ENCODE results near the gene NFIB.

NFIB gene

GRCh38 chr9:14096258-14096922, 217.6 kb downstream of the NFIB start:
- peak; percentile 69 for DNase-seq

DNA sequence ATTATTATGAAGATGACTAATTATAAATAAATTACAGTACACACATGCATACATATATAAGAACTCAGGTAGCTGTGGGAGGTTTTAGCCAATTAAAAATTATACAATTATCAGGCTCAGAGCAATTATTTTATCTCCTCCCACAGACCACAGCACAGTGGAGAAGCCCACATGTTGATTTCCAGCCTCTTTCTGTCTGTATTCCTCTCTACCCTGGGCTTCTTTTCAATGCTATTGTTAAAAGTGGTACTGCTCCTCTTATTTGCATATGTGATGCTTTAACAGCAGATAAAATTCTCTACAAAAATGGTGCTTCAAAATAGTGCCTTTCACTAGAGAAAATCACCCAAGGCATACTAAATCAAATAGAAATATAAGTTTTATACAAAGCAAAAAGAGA, 218.7 kb downstream of the NFIB start:
- DNase-seq, result no peak

GRCh38 chr9:14094491-14094890, 219.4 kb downstream of the NFIB start:
- no peak for DNase-seq

GRCh38 chr9:14092344-14092743, 221.6 kb downstream of the NFIB start:
- DNase-seq, result no peak

DNA sequence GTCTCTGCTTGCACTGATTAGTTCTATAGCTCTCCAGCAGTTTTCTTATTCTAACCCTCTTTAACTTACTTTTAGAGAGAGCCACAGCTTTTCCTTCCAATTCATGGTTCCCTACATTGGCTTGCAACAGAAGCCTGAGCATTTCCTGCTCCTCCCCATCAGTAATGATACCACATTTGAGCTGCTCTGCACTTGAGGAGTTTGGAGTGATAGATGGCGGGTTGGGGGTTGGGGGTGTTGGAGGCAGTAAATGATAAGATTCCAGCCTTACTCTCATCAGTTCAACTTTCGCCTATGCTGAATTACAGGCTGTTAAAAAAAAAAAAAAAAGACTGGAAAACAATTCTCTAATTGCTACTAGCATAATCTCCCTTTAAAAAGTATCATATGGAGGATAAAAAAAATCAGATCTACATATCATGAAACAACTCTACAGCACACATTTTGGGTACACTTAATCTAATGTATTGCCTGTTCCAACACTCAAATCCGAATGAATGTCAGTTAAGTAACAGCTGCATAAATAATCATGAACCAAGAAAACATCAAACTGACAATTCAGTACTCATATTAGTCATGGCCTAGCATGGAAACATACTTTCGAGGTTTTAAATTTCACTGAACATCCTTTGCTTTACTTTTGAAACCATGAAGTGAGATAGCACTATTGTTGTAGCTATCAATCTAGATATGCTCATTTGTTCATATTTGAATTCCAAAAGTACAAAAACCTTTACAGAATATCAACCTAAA, 224.7 kb downstream of the NFIB start:
- no peak for DNase-seq

DNA sequence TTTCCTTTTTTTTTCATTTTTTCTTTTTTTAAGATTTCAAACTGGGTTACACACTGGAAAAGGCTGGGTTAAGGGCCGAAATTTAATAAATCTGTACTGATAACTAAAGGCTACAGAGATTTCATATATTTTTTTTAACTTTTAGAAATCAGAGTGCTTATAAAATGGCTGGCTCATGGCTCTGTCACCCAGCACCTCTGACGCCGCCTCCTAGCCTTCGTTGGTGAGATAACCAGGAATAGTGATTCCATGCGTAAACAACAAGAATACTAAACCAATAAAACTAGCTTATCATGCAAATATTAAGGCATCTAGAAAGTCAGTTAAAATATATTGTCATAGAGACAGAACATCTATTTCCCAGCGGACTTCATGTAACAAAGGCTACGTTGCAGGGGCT, 226.4 kb downstream of the NFIB start:
- DNase-seq, result no peak

- no peak for DNase-seq
These were observed 227.4 kb downstream of the NFIB start for GRCh38 chr9:14086495-14086894.

GRCh38 chr9:14085810-14086209, 228.1 kb downstream of the NFIB start:
- no peak for DNase-seq

- DNase-seq, result no peak
These were observed 229.1 kb downstream of the NFIB start for GRCh38 chr9:14084867-14085266.

DNA sequence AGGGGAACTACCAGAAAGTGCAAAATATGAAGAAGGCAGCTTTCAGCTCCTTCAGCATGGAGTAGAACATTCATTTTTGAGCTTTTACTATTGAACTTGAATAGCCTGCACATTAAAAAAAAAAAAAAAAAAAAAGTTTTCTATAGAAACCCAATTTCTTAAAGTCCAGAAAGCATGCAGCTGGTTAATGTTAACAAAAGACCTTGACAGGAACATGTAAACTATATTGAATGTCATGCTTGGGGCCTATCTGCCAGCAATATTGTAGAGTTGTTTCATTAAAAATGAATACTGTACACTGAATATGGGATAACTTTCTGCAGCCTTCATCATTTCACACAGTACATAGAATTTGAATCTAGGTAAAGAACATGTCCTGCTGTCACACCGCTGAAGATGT, 230.6 kb downstream of the NFIB start:
- no peak for DNase-seq

GRCh38 chr9:14082732-14083131, 231.2 kb downstream of the NFIB start:
- DNase-seq, result no peak

GRCh38 chr9:14081745-14082144, 232.2 kb downstream of the NFIB start:
- no peak for DNase-seq

DNA sequence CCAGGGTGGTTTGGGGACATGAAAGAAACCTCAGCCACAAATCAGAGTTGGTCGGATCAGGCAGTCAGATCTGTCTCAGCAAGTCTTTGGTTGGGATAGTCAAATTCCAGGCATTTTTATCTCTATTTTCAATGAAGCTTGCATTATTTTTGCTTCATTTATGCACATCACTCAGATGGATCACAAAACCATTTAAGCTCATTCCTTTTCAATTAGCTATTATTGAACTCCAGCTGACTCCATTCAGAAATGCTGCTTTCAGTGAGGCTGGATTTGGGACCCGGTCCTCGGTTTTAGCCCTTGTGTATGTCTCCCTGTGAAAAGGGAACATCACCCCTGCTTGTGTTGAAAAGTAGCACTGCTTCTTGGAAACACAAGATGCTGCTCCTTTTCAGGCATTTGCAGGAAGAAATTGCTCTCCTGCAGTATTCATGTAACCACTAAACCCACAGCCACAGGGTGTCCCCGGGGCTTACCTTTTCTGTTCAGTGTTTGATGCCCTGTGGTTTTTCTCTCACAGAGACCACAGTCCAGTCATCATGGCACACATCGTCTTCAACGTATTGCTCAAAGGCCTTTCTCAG, 232.9 kb downstream of the NFIB start:
- no peak for DNase-seq

GRCh38 chr9:14079440-14079839, 234.5 kb downstream of the NFIB start:
- DNase-seq, result no peak

DNA sequence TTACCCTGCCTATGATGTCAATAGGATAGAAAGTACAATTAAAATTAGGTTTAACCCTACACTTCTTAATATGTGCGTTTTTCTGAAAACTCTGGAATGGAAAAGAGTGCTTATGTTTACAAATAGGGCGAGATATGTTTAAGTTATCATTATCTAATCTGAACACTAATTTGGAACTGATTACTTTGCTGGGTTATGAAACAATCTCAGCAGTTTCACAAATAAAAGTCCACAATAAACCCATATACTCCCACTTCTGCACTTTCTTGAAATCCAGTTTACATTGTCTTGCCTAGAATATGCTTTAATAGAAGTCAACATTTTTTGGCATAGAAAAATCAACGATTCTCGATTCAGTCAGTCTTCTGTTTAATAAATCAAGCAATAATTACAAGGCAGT, 236.3 kb downstream of the NFIB start:
- DNase-seq, result no peak

DNA sequence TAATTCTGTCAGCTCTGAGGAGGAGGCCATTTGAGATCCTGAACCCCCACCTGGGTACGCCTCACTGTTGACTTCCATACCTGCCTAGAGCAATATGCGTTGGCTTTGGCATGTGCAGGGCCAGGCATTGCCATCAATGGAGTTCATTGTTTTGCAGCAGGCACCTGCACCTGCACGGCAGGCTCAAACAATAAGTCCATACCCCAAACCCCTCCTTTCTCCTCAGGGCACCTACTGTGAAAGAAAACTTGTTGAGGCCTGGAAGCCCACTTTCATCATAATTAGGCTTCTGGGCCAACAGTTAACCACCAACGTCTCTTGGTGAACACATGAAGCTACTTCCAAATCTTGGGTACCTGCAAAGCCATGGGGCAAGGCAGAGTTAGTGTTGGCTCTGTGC, 238.7 kb downstream of the NFIB start:
- no peak for DNase-seq

DNA sequence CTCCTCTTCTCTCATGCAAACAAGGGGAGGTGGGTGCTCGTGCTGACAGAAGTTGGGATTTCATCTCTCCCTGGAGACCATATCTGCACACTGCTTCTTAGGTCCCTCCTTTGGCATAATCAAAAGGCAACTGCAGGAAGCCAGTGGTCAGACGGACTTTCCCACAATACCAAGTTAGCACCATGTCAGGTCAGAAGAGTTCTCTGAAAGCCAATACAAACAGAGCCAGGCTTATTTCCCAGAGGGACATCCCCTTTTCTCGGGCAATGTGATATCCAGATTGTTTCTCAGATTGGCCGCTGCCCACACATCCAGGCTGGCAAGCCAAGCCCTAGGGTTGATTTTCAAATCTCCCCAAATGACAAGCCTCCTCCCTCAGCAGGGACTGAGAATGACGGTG, 241.1 kb downstream of the NFIB start:
- no peak for DNase-seq

DNA sequence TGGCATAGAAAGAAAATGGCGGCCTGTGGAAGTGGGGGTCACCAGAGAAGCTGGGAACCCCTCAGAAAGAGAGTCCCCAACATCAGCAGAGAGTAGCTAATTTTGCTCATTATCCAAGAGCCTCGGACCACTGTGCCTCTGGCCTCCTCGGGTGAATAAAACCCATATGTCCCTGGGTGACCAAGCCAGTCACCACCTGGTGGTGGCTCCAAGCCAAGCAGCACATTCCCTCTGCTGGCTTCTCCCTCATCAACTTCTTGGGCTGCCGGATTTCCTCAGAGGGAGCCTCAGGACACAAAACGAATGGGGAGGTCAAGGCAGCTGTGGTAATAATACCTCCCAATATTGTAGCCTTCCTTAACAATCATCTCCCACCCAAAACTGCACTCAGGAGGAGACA, 242.5 kb downstream of the NFIB start:
- DNase-seq, result no peak

DNA sequence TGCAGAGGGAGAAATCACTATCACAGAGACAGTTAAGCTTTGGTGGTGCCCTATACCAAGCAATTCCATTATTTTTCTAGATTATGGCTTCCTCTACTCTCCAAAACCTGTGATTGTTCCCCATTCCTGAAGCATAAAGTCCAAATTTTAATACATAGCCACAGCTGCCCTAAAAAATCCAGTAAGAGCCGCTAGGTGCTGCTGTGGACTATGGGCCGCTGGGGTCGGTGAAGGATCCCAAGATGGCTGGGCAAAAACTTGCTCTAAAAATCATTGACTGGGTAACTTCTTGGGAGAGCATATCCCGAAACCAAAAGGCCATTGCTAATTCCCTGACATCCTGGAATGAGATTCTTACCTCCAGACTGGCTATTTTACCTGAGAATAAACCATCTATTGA, 245.3 kb downstream of the NFIB start:
- no peak for DNase-seq

DNA sequence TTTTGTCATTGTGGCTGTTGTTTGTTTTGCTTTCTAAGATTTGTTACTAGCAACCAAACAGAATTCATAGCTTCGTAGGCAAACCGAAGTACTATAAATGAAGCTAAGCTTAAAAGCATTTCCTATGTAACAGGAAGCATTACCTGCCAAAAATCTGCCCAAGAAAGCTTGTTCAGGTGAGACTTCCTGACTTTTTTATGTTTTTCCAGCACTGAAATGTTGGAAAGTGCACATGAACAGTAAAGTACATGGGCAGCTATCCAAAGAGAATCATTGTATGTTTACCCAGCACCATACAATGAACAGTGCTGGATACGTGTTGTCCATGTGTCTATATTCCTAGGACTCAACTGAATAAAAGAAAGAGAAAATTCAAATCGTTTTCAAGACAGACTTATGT, 247.1 kb downstream of the NFIB start:
- no peak for DNase-seq

DNA sequence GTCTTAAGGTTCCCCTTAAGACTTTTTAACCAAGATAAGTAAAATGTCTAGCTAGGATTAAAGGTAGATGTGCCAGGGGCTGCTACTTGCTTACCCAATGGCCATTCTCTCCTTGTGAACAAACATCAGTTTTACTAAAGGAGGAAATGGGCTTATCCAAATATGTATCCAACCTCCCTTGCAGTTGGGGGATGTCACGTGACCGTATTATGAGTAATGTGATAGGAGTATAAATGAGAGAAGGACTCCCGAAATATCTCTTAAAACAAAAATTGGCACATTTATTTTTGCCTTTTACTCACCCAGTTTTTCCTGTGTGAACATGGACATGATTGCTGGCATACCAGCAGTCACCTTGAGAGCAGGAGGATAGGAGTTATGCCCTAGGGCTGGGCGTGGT, 247.9 kb downstream of the NFIB start:
- no peak for DNase-seq

- DNase-seq, result no peak
These were observed 249.0 kb downstream of the NFIB start for GRCh38 chr9:14064940-14065339.

DNA sequence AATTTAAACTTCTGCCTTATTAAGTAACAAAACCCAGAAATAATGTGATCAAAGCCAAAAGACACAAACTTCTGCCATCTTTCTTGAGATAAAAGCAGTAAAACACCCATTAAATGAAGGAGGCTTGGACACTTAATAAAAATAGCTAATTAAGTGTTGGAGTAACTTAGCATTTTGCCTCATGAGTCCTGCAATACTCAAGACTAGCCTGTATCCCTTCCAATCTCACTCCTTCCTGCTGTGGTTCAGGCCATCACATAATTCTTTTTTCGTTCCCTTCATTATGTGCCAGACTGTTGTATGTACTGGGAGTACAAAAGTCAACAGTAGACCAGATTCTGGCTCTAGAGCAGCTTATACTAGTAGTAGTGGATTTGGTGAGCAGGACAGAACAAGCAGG, 250.2 kb downstream of the NFIB start:
- DNase-seq, result no peak

DNA sequence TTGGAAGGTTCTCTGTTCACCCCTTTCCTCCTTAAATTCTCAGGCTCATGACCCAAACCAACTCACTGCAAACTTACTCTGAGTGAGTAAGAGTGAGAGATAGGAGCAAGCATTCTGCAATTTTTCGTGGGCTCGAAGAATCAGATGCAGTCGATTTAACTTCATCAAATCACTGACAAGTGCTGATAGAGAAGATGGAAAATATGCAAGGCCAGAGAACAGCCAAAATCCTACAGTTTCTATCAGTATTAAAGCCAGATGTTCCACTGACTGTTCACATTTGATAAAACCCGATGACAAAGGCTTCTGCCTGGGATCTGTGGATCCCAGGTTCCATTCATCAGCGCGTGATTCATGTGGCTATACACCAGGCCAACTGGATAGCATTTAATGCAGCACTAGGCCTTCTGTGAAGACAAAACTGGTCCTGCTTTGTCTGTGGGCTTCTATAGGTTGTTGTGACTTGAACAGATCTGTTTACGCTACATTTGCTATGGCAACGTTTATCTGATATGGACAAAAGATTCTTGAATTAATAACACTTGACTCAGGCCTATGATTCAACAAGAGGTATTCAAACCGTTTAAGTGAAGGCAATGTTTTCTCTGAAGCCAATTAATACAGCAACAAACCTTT, 251.2 kb downstream of the NFIB start:
- DNase-seq, result no peak

All from NCI-H446 treated with DMSO at 0.1 percent for 48 hours (cell line).